GM19467 (cell line): ENCODE results near the gene TSHB.

ENCODE experiments used
- ATAC-seq: cut with Tn5 transposase; IDR thresholded peaks from one replicate; pipeline ENCODE4 v1.9.1; 2021; ENCODE audit warnings: mild to moderate bottlenecking, moderate library complexity; ENCODE audit not compliant: unreplicated experiment

Gene TSHB

GRCh38 chr1:115057661-115058254 lies 28.1 kb downstream of the TSHB start:
- ATAC-seq: no peak

GRCh38 chr1:115059316-115059715 lies 29.7 kb downstream of the TSHB start:
- no peak for ATAC-seq

GRCh38 chr1:115060501-115060900 lies 30.9 kb downstream of the TSHB start:
- ATAC-seq: no peak

- ATAC-seq: no peak
Observed at GRCh38 chr1:115062542-115063004, 32.9 kb downstream of the TSHB start.

GRCh38 chr1:115063228-115063901 lies 33.7 kb downstream of the TSHB start:
- ATAC-seq: no peak

- no peak for ATAC-seq
Observed at GRCh38 chr1:115064461-115064860, 34.8 kb downstream of the TSHB start.

GRCh38 chr1:115065021-115065420 lies 35.4 kb downstream of the TSHB start:
- no peak for ATAC-seq

- ATAC-seq: no peak
Observed at GRCh38 chr1:115067161-115067859, 37.7 kb downstream of the TSHB start.

GRCh38 chr1:115068826-115069585 lies 39.4 kb downstream of the TSHB start:
- no peak for ATAC-seq

- ATAC-seq: no peak
Observed at GRCh38 chr1:115069659-115070308, 40.2 kb downstream of the TSHB start.

- no peak for ATAC-seq
Observed at GRCh38 chr1:115071012-115071664, 41.5 kb downstream of the TSHB start.

GRCh38 chr1:115073298-115074087 lies 43.9 kb downstream of the TSHB start:
- ATAC-seq: no peak

GRCh38 chr1:115074839-115075534 lies 45.4 kb downstream of the TSHB start:
- no peak for ATAC-seq

- ATAC-seq: no peak
Observed at GRCh38 chr1:115076384-115076915, 46.8 kb downstream of the TSHB start.

GRCh38 chr1:115077286-115077983 lies 47.8 kb downstream of the TSHB start:
- no peak for ATAC-seq

GRCh38 chr1:115077984-115078330 lies 48.3 kb downstream of the TSHB start:
- no peak for ATAC-seq

- no peak for ATAC-seq
Observed at GRCh38 chr1:115078708-115079107, 49.1 kb downstream of the TSHB start.

- no peak for ATAC-seq
Observed at GRCh38 chr1:115082949-115083348, 53.3 kb downstream of the TSHB start.
